GM23338 (cell line): ENCODE results near the gene CBFA2T2. TPM values are rescaled to one million over a fixed set of nuclear protein-coding genes. Genes with fewer than 3 reads are reported as not detected.

Experiments
- ATAC-seq: fragments of 200-7000 bp; cut with Tn5 transposase; 3 replicates; pipeline ENCODE4 v1.9.1; 2020
- DNase-seq: peaks from one replicate; pipeline ENCODE4 v3.0.0-alpha.2; 2015; ENCODE audit warnings: low spot score
- H2AFZ ChIP-seq: fragments of 200-600 bp; sonication (generic); 2 replicates; pipeline ENCODE4 v1.8.0; 2016; ENCODE audit warnings: antibody characterized with exemption, mild to moderate bottlenecking, moderate library complexity
- H3F3A ChIP-seq: fragments of 200-600 bp; sonication (generic); replicated peaks from 2 replicates; pipeline ENCODE4 v1.8.0; 2017; ENCODE audit warnings: antibody characterized with exemption, mixed run types, low read depth
- H3K27ac ChIP-seq: fragments of 200-600 bp; sonication (generic); 2 replicates; pipeline ENCODE4 v1.6.1; 2016; ENCODE audit warnings: low read depth
- H3K27me3 ChIP-seq: fragments of 200-600 bp; sonication (generic); 2 replicates; pipeline ENCODE4 v1.8.0; 2016; ENCODE audit warnings: mild to moderate bottlenecking, mixed run types, moderate library complexity; ENCODE audit not compliant: insufficient read depth
- H3K36me3 ChIP-seq: fragments of 200-600 bp; sonication (generic); 2 replicates; pipeline ENCODE4 v1.8.0; 2016; ENCODE audit warnings: mild to moderate bottlenecking; ENCODE audit not compliant: insufficient read depth
- H3K4me1 ChIP-seq: fragments of 200-600 bp; sonication (generic); 2 replicates; pipeline ENCODE4 v1.8.0; 2016; ENCODE audit warnings: mild to moderate bottlenecking, moderate library complexity; ENCODE audit not compliant: insufficient read depth
- H3K4me2 ChIP-seq: fragments of 200-600 bp; sonication (generic); 2 replicates; pipeline ENCODE4 v1.7.1; 2017; ENCODE audit warnings: mixed run types
- H3K4me3 ChIP-seq: fragments of 200-600 bp; sonication (generic); 2 replicates; pipeline ENCODE4 v1.6.1; 2016; ENCODE audit warnings: mixed run types
- H3K79me2 ChIP-seq: fragments of 200-600 bp; sonication (generic); replicated peaks from 2 replicates; pipeline ENCODE4 v1.8.0; 2017; ENCODE audit warnings: mild to moderate bottlenecking; ENCODE audit not compliant: insufficient read depth
- H3K9me2 ChIP-seq: fragments of 200-600 bp; sonication (generic); 2 replicates; pipeline ENCODE4 v1.8.0; 2017; ENCODE audit not compliant: insufficient read depth
- H4K20me1 ChIP-seq: fragments of 200-600 bp; sonication (generic); replicated peaks from 2 replicates; pipeline ENCODE4 v1.8.0; 2017; ENCODE audit warnings: mild to moderate bottlenecking; ENCODE audit not compliant: insufficient read depth
- H3K27ac Mint-ChIP-seq: 2 replicates; pipeline ENCODE4 v1.8.0; 2020; ENCODE audit warnings: inconsistent platforms, mild to moderate bottlenecking, moderate library complexity, mixed read lengths
- H3K27me3 Mint-ChIP-seq: 3 replicates; pipeline ENCODE4 v1.8.0; 2022; ENCODE audit warnings: low read depth, mild to moderate bottlenecking, moderate library complexity, mixed read lengths, inconsistent platforms; ENCODE audit not compliant: insufficient read depth, poor library complexity
- H3K36me3 Mint-ChIP-seq: 3 replicates; pipeline ENCODE4 v1.8.0; 2021; ENCODE audit warnings: low read depth, mild to moderate bottlenecking, inconsistent platforms, moderate library complexity, mixed read lengths
- H3K4me1 Mint-ChIP-seq: 3 replicates; pipeline ENCODE4 v1.8.0; 2020; ENCODE audit warnings: mild to moderate bottlenecking, inconsistent platforms, mixed read lengths
- H3K4me3 Mint-ChIP-seq: 3 replicates; pipeline ENCODE4 v1.8.0; 2021; ENCODE audit warnings: moderate library complexity, mild to moderate bottlenecking, inconsistent platforms, mixed read lengths
- H3K9me3 Mint-ChIP-seq: 3 replicates; pipeline ENCODE4 v1.8.0; 2020; ENCODE audit warnings: moderate library complexity, mild to moderate bottlenecking, inconsistent platforms, mixed read lengths
- CREB1 ChIP-seq: fragments of 250-450 bp; sonication (Bioruptor Pico); IDR thresholded peaks from 2 replicates; pipeline ENCODE4 v1.5.0; 2020; ENCODE audit warnings: low read depth, mild to moderate bottlenecking, moderate library complexity
- CTCF ChIP-seq, 2 experiments: fragments of 200-600 bp in 1 of 2; sonication (generic) in 1 of 2; conservative IDR thresholded peaks; 2 replicates each; pipeline versions ENCODE4 v1.5.1 to v1.6.1; 2016 to 2017; ENCODE audit warnings: antibody characterized with exemption in 2 of 2, low read depth in 2 of 2, mild to moderate bottlenecking in 2 of 2, moderate library complexity in 1 of 2
- ETS1 ChIP-seq: IDR thresholded peaks from 2 replicates; pipeline ENCODE4 v1.6.1; 2016; ENCODE audit warnings: antibody characterized with exemption
- EZH2 ChIP-seq: fragments of 200-600 bp; sonication (generic); IDR thresholded peaks from one replicate; pipeline ENCODE4 v1.8.0; 2017; ENCODE audit warnings: antibody characterized with exemption, mild to moderate bottlenecking, low read depth; ENCODE audit not compliant: unreplicated experiment
- EZH2phosphoT487 ChIP-seq: fragments of 200-600 bp; sonication (generic); IDR thresholded peaks from one replicate; pipeline ENCODE4 v1.8.1; 2018; ENCODE audit warnings: antibody characterized with exemption; ENCODE audit not compliant: unreplicated experiment
- JUNB ChIP-seq: IDR thresholded peaks from one replicate; pipeline ENCODE4 v1.6.1; 2016; ENCODE audit warnings: antibody characterized with exemption; ENCODE audit not compliant: unreplicated experiment
- NANOG ChIP-seq: IDR thresholded peaks from 2 replicates; pipeline ENCODE4 v1.6.1; 2016; ENCODE audit warnings: antibody characterized with exemption, borderline replicate concordance
- REST ChIP-seq: IDR thresholded peaks from one replicate; pipeline ENCODE4 v1.6.1; 2018; ENCODE audit warnings: antibody characterized with exemption; ENCODE audit not compliant: unreplicated experiment
- STAT1 ChIP-seq: IDR thresholded peaks from one replicate; pipeline ENCODE4 v1.6.1; 2016; ENCODE audit warnings: antibody characterized with exemption; ENCODE audit not compliant: unreplicated experiment
- ZNF331 ChIP-seq: fragments of 250-450 bp; sonication (Bioruptor Pico); IDR thresholded peaks from 2 replicates; pipeline ENCODE4 v1.5.0; 2020; ENCODE audit warnings: low read depth, mild to moderate bottlenecking, moderate library complexity
- ZNF462 ChIP-seq: fragments of 250-450 bp; sonication (Bioruptor Pico); IDR thresholded peaks from 2 replicates; pipeline ENCODE4 v1.5.0; 2020; ENCODE audit warnings: mild to moderate bottlenecking, moderate library complexity
- polyA plus RNA-seq: library from polyadenylated mRNA; unstranded; fragments of >200 nt; fragmentation: Nextera tagmentation; extraction: Ambion mirVana; gene quantifications from 2 replicates; pipeline ENCODE4 v1.2.1, GENCODE V29; 2016
- total RNA-seq: library from RNA; depleted of rRNA; stranded (reverse); fragments of >200 nt; shearing (Covaris generic); gene quantifications from 2 replicates; pipeline ENCODE4 v1.2.3, GENCODE V29; 2014

CBFA2T2 gene
- total and polyA plus RNA-seq, 2 experiments from 2014 or later: 12.7 to 15.8 TPM

- Histone ChIP-seq H3K4me1 (peaks cover 11% of the 10 kb centered on the region), H3K36me3 (no peaks in the 10 kb centered on the region), H3K9me2 (no peaks in the 10 kb centered on the region), H3K27ac (no peak overlapping the region), H2AFZ (no peak overlapping the region), H3K4me3 (no peak overlapping the region), H3F3A (0 out of 2 replicates have a peak, but pooled peaks cover 2% of the 10 kb centered on the region), H3K27me3 (no peaks in the 10 kb centered on the region), H3K4me2 (peak overlapping the region; percentile 64), H3K79me2 (peaks cover 7% of the 10 kb centered on the region), H4K20me1 (peaks cover 2% of the 10 kb centered on the region; the same call in 1 of the 2 replicates)
- no peaks in the 10 kb centered on the region for H3K9me3 Mint-ChIP-seq
- TF ChIP-seq STAT1: no peak
- TF ChIP-seq EZH2: no peak
- no peak for TF ChIP-seq NANOG
- no peak for TF ChIP-seq JUNB
- TF ChIP-seq ZNF331 (CRISPR knock-in tag): no peak
- no peak for TF ChIP-seq ETS1
- TF ChIP-seq ZNF462 (CRISPR knock-in tag): no peak
- no peak for TF ChIP-seq REST
- no peak for TF ChIP-seq CREB1 (CRISPR knock-in tag)
- TF ChIP-seq CTCF (conservative IDR thresholded peaks at IDR 0.05; ENCODE audit: low read depth in 2 of 2): no peak
- TF ChIP-seq EZH2phosphoT487: no peak
- no peak overlapping the region for H3K4me3 Mint-ChIP-seq
- DNase-seq (no peak), ATAC-seq (no peak)
- H3K27me3 Mint-ChIP-seq: peaks cover 21% of the 10 kb centered on the region
- no peaks in the 10 kb centered on the region for H3K36me3 Mint-ChIP-seq
- peaks cover 26% of the 10 kb centered on the region for H3K4me1 Mint-ChIP-seq
- no peak overlapping the region for H3K27ac Mint-ChIP-seq
Measured at GRCh38 chr20:33689973-33690372, 200.1 kb downstream of the CBFA2T2 start.
